Fibroblast of lung (primary cell): ENCODE measurements around the gene ARFRP1. TPM values are rescaled to one million over a fixed set of nuclear protein-coding genes. Genes with fewer than 3 reads are reported as not detected.
"Not testable (repeated sequence)": the region's sequence is repeated elsewhere in the genome, so short reads cannot be mapped to it uniquely, and the experiment has no call there.

Source experiments
- DNase-seq, 2 donors: peaks; one replicate each; pipeline versions ENCODE4 v3.0.0 to v3.0.0-alpha.2; 2010; ENCODE audit warnings: low read depth in 2 of 2
- H2AFZ ChIP-seq: 2 replicates; pipeline ENCODE4 v1.5.1; 2012; ENCODE audit warnings: low read length, control low read depth, inconsistent platforms
- H3K27ac ChIP-seq: 2 replicates; pipeline ENCODE4 v1.5.1; 2011; ENCODE audit warnings: low read length, control low read depth; ENCODE audit not compliant: insufficient read depth
- H3K27me3 ChIP-seq: 2 replicates; pipeline ENCODE4 v1.5.1; 2011; ENCODE audit warnings: mild to moderate bottlenecking, low read length; ENCODE audit not compliant: control insufficient read depth, insufficient read depth
- H3K36me3 ChIP-seq: 2 replicates; pipeline ENCODE4 v1.5.1; 2011; ENCODE audit warnings: low read length; ENCODE audit not compliant: control insufficient read depth, insufficient read depth
- H3K4me1 ChIP-seq: 2 replicates; pipeline ENCODE4 v1.5.1; 2011; ENCODE audit warnings: low read length; ENCODE audit not compliant: control insufficient read depth, insufficient read depth; ENCODE audit errors: extremely low read depth
- H3K4me2 ChIP-seq: 2 replicates; pipeline ENCODE4 v1.5.1; 2011; ENCODE audit warnings: low read length, control low read depth; ENCODE audit not compliant: insufficient read depth; ENCODE audit errors: extremely low read depth
- H3K4me3 ChIP-seq, 4 experiments: fragments of 200-600 bp in 1 of 4; sonication (generic) in 1 of 4; replicated peaks in 1 of 4; 2 replicates each; pipeline ENCODE4 v1.5.1; 2011 to 2016; ENCODE audit warnings: low read length in 4 of 4, low read depth in 3 of 4, mild to moderate bottlenecking in 3 of 4, control low read depth in 2 of 4, inconsistent platforms in 1 of 4, mixed read lengths in 1 of 4; ENCODE audit not compliant: insufficient read depth in 1 of 4; ENCODE audit errors: control extremely low read depth in 1 of 4
- H3K79me2 ChIP-seq: 2 replicates; pipeline ENCODE4 v1.5.1; 2012; ENCODE audit warnings: mild to moderate bottlenecking, low read length, inconsistent platforms; ENCODE audit not compliant: control insufficient read depth, insufficient read depth
- H3K9ac ChIP-seq: 2 replicates; pipeline ENCODE4 v1.5.1; 2011; ENCODE audit warnings: mild to moderate bottlenecking, low read length, control low read depth; ENCODE audit not compliant: insufficient read depth
- H3K9me3 ChIP-seq: 2 replicates; pipeline ENCODE4 v1.5.1; 2012; ENCODE audit warnings: low read depth, low read length; ENCODE audit not compliant: control insufficient read depth, insufficient read depth
- H4K20me1 ChIP-seq: 2 replicates; pipeline ENCODE4 v1.5.1; 2011; ENCODE audit warnings: low read length; ENCODE audit not compliant: control insufficient read depth, insufficient read depth; ENCODE audit errors: extremely low read depth
- CTCF ChIP-seq, 2 donors: IDR thresholded peaks in 1 of 2; conservative IDR thresholded peaks in 1 of 2; 1 replicate in 1 of 2; 2 replicates in 1 of 2; pipeline ENCODE4 v1.5.1; 2011 to 2012; ENCODE audit warnings: low read length in 2 of 2, control low read depth in 1 of 2, inconsistent platforms in 1 of 2, low read depth in 1 of 2, mild to moderate bottlenecking in 1 of 2
- EZH2 ChIP-seq: IDR thresholded peaks from 2 replicates; pipeline ENCODE4 v1.5.1; 2012; ENCODE audit warnings: low read length, control low read depth, mild to moderate bottlenecking; ENCODE audit errors: missing control alignments
- polyA plus RNA-seq, 2 donors: library from polyadenylated mRNA; depleted of rRNA in 1 of 2; stranded (reverse) in 1 of 2; unstranded in 1 of 2; fragments of >200 nt; gene quantifications; 2 replicates each; pipeline ENCODE4 v1.2.1, GENCODE V29; 2011 to 2012; ENCODE audit warnings: missing spikeins in 1 of 2
- total RNA-seq: library from RNA; depleted of rRNA; stranded (reverse); fragments of >200 nt; gene quantifications from 2 replicates; pipeline ENCODE4 v1.2.1, GENCODE V29; 2014

Gene ARFRP1
- total and polyA plus RNA-seq, 2 donors (not counting 1 experiment from before 2014, with no cell fraction given) = 34.6 to 35.0 TPM

- H3K79me2 ChIP-seq = no peaks in the 10 kb centered on the region
- H2AFZ ChIP-seq = no peak overlapping the region
- H4K20me1 ChIP-seq = no peaks in the 10 kb centered on the region
- H3K4me3 ChIP-seq = no peak overlapping the region
- no peaks in the 10 kb centered on the region for H3K9me3 ChIP-seq
- DNase-seq = no peak
- TF ChIP-seq CTCF (conservative IDR thresholded peaks at IDR 0.05 in 1 of 2, IDR thresholded peaks at IDR 0.05 in 1 of 2; ENCODE audit: low read depth in 1 of 2, low read length in 2 of 2) (no peak), EZH2 (no peak)
- H3K4me1 ChIP-seq = no peaks in the 10 kb centered on the region
- H3K27me3 ChIP-seq = no peaks in the 10 kb centered on the region
- H3K4me2 ChIP-seq = no peak overlapping the region
- no peak overlapping the region for H3K9ac ChIP-seq
- H3K36me3 ChIP-seq = peaks cover 27% of the 10 kb centered on the region
- no peak overlapping the region for H3K27ac ChIP-seq
These were observed 33.8 kb downstream of the ARFRP1 start for GRCh38 chr20:63673951-63674350.

GRCh38 chr20:63672666-63673065 lies 35.1 kb downstream of the ARFRP1 start:
- Histone ChIP-seq H3K27me3 (no peaks in the 10 kb centered on the region), H3K9me3 (no peaks in the 10 kb centered on the region), H3K4me1 (no peaks in the 10 kb centered on the region), H3K36me3 (peaks cover 21% of the 10 kb centered on the region), H3K9ac (no peak overlapping the region), H3K4me3 (no peak overlapping the region), H3K4me2 (no peak overlapping the region), H3K79me2 (no peaks in the 10 kb centered on the region), H3K27ac (no peak overlapping the region), H2AFZ (no peak overlapping the region), H4K20me1 (no peaks in the 10 kb centered on the region)
- no peak for DNase-seq
- no peak for TF ChIP-seq CTCF (conservative IDR thresholded peaks at IDR 0.05 in 1 of 2, IDR thresholded peaks at IDR 0.05 in 1 of 2; ENCODE audit: low read depth in 1 of 2, low read length in 2 of 2)
- TF ChIP-seq EZH2 = no peak

- not testable (repeated sequence) for H3K4me2 ChIP-seq, H2AFZ ChIP-seq, DNase-seq, H3K27ac ChIP-seq, H3K4me1 ChIP-seq, H3K9me3 ChIP-seq, H3K9ac ChIP-seq, H3K4me3 ChIP-seq, H3K27me3 ChIP-seq, H3K79me2 ChIP-seq, H4K20me1 ChIP-seq
- peaks cover 23% of the 10 kb centered on the region for H3K36me3 ChIP-seq
These were observed 36.1 kb downstream of the ARFRP1 start for GRCh38 chr20:63671695-63672094.
